Choroid plexus epithelial cell (primary cell): ENCODE results near the gene CREB3L1.
A peak's percentile ranks its signal among the peaks of the same experiment; 100 is the strongest.

Source experiments
- DNase-seq: peaks from one replicate; pipeline ENCODE4 v3.0.0-alpha.2; 2010; ENCODE audit warnings: low read depth
- H3K4me3 ChIP-seq: 2 replicates; pipeline ENCODE4 v1.5.1; 2011; ENCODE audit warnings: low read depth, mild to moderate bottlenecking, control low read depth, low read length, moderate library complexity
- TF ChIP-seq, protein P1 (sequence below): conservative IDR thresholded peaks from 2 replicates; pipeline ENCODE4 v1.5.1; 2011; ENCODE audit warnings: low read depth, mild to moderate bottlenecking, control low read depth, inconsistent platforms, low read length, moderate library complexity

Gene CREB3L1

DNA sequence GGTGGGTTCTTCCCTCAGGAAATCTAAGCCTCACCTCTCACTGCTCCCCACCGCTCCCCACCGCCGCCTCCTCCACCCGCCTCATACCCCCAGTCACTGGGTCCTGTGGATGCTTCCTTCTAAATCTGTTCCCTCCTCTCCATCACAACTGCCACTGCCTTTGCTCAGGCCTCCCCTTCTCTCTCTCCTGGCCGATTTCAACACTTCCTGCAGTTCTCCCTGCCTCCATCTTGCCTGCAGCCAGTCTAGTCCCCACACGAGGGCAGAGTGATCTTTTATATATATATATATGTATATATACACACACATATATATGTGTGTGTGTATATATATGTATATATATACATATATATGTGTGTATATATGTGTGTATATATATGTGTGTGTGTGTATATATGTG is 27.8 kb downstream of the CREB3L1 start:
- H3K4me3 ChIP-seq: no peak overlapping the region

DNA sequence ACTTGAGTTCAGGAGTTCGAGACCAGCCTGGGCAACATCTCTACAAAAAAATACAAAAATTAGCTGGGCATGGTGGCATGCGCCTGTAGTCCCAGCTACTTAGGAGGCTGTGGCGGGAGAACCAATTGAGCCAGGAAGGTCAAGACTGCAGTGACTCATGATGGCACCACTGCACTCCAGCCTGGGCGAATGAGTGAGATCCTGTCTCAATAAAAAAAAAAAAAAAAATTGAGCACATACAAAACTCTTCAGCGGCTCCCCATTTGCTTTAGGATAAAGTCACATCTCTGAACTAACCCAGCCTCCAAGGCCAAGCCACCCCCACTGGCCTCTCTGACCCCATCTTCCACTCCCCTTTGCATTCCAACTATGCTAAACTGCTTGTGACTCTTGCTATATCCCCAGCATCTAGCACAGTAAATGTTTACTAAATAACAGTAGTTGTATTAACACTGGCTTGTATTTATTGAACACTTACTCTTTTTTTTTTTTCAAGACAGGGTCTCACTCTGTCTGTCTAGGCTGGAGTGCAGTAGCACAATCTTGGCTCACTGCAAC is 28.9 kb downstream of the CREB3L1 start:
- DNase-seq: no peak
- TF ChIP-seq, protein P1, sequence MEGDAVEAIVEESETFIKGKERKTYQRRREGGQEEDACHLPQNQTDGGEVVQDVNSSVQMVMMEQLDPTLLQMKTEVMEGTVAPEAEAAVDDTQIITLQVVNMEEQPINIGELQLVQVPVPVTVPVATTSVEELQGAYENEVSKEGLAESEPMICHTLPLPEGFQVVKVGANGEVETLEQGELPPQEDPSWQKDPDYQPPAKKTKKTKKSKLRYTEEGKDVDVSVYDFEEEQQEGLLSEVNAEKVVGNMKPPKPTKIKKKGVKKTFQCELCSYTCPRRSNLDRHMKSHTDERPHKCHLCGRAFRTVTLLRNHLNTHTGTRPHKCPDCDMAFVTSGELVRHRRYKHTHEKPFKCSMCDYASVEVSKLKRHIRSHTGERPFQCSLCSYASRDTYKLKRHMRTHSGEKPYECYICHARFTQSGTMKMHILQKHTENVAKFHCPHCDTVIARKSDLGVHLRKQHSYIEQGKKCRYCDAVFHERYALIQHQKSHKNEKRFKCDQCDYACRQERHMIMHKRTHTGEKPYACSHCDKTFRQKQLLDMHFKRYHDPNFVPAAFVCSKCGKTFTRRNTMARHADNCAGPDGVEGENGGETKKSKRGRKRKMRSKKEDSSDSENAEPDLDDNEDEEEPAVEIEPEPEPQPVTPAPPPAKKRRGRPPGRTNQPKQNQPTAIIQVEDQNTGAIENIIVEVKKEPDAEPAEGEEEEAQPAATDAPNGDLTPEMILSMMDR: no peak
- no peak overlapping the region for H3K4me3 ChIP-seq

More for the DNA sequence above, 27.8 kb downstream of the CREB3L1 start:
- peak; percentile 69 for DNase-seq
- TF ChIP-seq, protein P1: peak; percentile 55

DNA sequence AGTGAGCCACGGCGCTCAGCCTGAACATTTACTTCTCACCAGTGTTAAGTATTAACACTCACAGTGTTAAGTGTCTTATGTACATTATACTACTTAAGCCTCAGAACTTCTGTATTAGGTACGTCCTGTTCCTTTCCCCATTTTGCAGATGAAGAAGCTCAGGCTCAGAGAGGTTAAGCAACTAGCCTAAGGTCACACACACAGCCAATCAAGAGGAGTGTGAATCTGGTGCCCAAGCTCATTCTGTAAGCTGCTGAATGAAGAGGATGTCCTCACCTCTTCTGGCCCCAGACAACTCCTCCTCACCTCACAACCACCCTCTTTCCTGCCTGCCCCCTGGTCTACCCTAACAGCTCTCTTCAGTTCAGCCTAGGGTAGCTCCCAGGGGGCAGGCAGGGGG is 29.9 kb downstream of the CREB3L1 start:
- TF ChIP-seq, protein P1: no peak
- H3K4me3 ChIP-seq: no peak overlapping the region
- no peak for DNase-seq

DNA sequence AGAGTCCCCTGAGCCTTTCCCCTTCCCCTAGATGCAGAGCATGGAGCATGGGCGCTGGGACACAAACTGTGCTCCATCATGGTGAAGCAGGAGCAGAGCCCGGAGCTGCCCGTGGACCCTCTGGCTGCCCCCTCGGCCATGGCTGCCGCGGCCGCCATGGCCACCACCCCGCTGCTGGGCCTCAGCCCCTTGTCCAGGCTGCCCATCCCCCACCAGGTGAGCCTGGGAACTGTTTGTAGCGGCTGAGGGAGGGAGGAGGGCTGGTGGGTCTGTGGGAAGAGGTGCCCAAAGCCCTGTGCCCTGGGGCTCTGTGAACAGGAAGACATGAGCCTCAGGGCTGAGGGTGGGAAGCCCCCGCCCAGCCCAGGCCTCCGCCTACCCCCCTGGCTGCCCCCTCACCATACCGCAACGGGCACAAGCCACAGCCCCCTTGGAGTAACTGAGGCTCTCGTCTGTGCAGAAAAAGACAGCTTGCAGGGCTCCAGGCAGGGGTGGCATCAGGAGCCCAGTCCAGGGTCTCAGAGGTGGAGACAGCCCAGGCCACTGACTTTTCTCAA is 30.4 kb downstream of the CREB3L1 start:
- TF ChIP-seq, protein P1: no peak
- H3K4me3 ChIP-seq: no peak overlapping the region
- no peak for DNase-seq

DNA sequence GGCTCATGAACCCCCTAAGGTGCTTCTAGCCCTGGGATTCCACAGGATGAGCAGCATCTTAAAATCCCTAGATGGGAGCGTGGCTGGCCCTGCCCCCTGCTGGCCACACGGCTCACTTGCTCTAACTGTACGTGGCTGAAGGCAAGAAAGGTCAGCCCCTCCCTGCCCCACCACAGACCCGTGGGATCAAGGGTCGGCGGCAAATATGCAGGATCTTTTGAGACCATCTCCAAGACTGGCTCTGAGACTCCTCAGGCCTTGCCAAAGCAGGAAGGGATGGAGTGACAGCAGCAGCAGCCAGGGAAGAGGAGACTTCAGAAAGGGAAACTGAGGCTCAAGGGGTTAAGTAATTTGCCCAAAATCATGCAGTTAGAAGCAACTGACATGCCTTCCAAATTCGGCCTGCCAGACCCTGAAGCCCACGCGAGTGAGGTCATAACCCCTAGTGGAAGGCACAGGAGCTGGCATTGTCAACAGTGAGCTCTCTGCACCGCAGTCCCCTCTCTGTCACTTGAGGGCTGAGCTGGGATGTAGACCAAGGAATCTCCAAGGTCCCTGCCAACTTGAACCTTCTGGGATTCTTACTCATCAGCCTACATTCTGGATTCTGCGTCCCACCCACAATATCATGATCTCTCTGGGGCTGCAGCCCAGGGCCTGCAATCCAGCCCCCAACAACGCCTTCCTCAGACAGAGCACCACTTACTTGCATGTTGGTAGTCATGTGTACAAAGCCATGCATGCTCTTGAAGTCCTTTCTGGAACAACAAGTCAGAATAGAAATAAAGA is 31.4 kb downstream of the CREB3L1 start:
- peak; percentile 75 for DNase-seq
- H3K4me3 ChIP-seq: no peak overlapping the region
- TF ChIP-seq, protein P1: peak; percentile 89

DNA sequence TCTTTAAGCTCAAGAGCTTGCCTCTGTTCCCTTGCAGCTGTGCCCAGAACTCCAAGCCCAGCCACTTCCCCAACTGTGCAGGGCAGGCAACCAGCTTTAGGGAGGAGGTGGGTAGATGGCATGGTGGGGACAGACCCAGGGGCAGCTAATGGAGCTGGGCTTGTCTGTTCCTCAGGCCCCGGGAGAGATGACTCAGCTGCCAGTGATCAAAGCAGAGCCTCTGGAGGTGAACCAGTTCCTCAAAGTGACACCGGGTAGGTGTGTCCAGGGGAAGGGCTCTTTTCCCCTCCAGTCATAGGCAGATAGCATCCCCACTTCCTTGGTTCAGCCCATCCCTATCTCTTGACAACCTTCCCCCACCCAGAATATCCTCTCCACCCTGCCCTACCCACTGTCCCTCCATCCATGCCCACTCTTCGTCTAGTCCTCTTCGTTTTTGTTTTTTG is 32.4 kb downstream of the CREB3L1 start:
- H3K4me3 ChIP-seq: no peak overlapping the region
- TF ChIP-seq, protein P1: no peak
- no peak for DNase-seq
